Measurements from ENCODE around the gene GPRIN2. TPM values are rescaled to one million over a fixed set of nuclear protein-coding genes. Genes with fewer than 3 reads are reported as not detected.

The GPRIN2 gene
- total RNA-seq, 6 donors from 2014 or later, result 39.8 to 91.0 (median 63.2) TPM

- TF ChIP-seq POLR2AphosphoS5 (IDR thresholded peaks at IDR 0.05) (no peak), CTCF (IDR thresholded peaks at IDR 0.05) (no peak), POLR2A (IDR thresholded peaks at IDR 0.05) (no peak), EP300 (IDR thresholded peaks at IDR 0.05) (no peak)
- ATAC-seq (ENCODE audit: low FRiP score in 2 of 2) (no peak), DNase-seq (peak in 1 of 2 donors; percentile 23)
- Histone ChIP-seq H3K27ac (peak overlapping the region in 3 of 4 donors; percentile 54 to 71 (median 64)), H3K36me3 (no peaks in the 10 kb centered on the region), H3K4me3 (peak overlapping the region in 1 of 4 donors; percentile 37), H3K9me3 (no peaks in the 10 kb centered on the region), H3K27me3 (no peaks in the 10 kb centered on the region), H3K4me1 (peaks cover 9 to 42% (median 17%) of the 10 kb centered on the region in 4 donors)
- 74 to 80% methylated on average over 7 of the region's 7 CpGs for WGBS, 2 donors
These were observed 14.5 kb downstream of the GPRIN2 start for GRCh38 chr10:46541735-46542566.

GRCh38 chr10:46541017-46541661 lies 15.3 kb downstream of the GPRIN2 start:
- Histone ChIP-seq H3K36me3 (no peaks in the 10 kb centered on the region), H3K4me1 (peaks cover 9 to 35% (median 17%) of the 10 kb centered on the region in 4 donors), H3K4me3 (peak overlapping the region in 3 of 4 donors; percentile 29 to 37 (median 32)), H3K9me3 (no peaks in the 10 kb centered on the region), H3K27me3 (no peaks in the 10 kb centered on the region), H3K27ac (peak overlapping the region; percentile 54 to 75 (median 68))
- 13 to 22% methylated on average over 30 to 41 of the region's 42 CpGs for WGBS, 2 donors
- ATAC-seq (ENCODE audit: low FRiP score in 2 of 2) (peak in 1 of 2 donors; percentile 28), DNase-seq (peak; percentile 56 to 89)
- peak in 1 of 6 experiments; percentile 11 for TF ChIP-seq CTCF (IDR thresholded peaks at IDR 0.05)
- TF ChIP-seq EP300 (IDR thresholded peaks at IDR 0.05), result no peak

- 81 to 83% methylated on average over 8 of the region's 8 CpGs for WGBS, 2 donors
- Histone ChIP-seq H3K27me3 (no peaks in the 10 kb centered on the region), H3K4me3 (peak overlapping the region in 2 of 4 donors; percentile 29 to 32), H3K9me3 (no peaks in the 10 kb centered on the region), H3K4me1 (peaks cover 9 to 35% (median 17%) of the 10 kb centered on the region in 4 donors), H3K36me3 (no peaks in the 10 kb centered on the region), H3K27ac (peak overlapping the region; percentile 54 to 75 (median 68))
- no peak for ATAC-seq (ENCODE audit: low FRiP score in 2 of 2)
- peak in 1 of 2 donors; percentile 20 for DNase-seq
- peak in 1 of 2 donors; percentile 8 for TF ChIP-seq POLR2AphosphoS5 (IDR thresholded peaks at IDR 0.05)
- TF ChIP-seq POLR2A (IDR thresholded peaks at IDR 0.05), result no peak
These were observed 15.9 kb downstream of the GPRIN2 start for GRCh38 chr10:46540412-46541016.

- Histone ChIP-seq H3K9me3 (no peaks in the 10 kb centered on the region), H3K4me3 (peak overlapping the region in 1 of 4 donors; percentile 3), H3K27me3 (no peaks in the 10 kb centered on the region), H3K36me3 (no peaks in the 10 kb centered on the region), H3K4me1 (peaks cover 9 to 33% (median 17%) of the 10 kb centered on the region in 4 donors), H3K27ac (peak overlapping the region; percentile 54 to 75 (median 68))
- 54% methylated on average over 14 of the region's 14 CpGs for WGBS, 2 donors
- peak in 1 of 2 donors; percentile 46 for DNase-seq
- ATAC-seq (ENCODE audit: low FRiP score in 2 of 2), result peak; percentile 27 to 41
- TF ChIP-seq POLR2AphosphoS5 (IDR thresholded peaks at IDR 0.05) (no peak), CTCF (IDR thresholded peaks at IDR 0.05) (no peak), EP300 (IDR thresholded peaks at IDR 0.05) (no peak), POLR2A (IDR thresholded peaks at IDR 0.05) (no peak)
These were observed 16.7 kb downstream of the GPRIN2 start for GRCh38 chr10:46539596-46540411.
